Midbrain (tissue), 1 donor: ENCODE measurements around the gene NFATC2.
"Not testable (repeated sequence)": the region's sequence is repeated elsewhere in the genome, so short reads cannot be mapped to it uniquely, and the experiment has no call there.

ENCODE experiments used
- DNase-seq: peaks from one replicate; lab custom pipeline; 2025; lab: John Stamatoyannopoulos, UW

NFATC2 gene

DNA sequence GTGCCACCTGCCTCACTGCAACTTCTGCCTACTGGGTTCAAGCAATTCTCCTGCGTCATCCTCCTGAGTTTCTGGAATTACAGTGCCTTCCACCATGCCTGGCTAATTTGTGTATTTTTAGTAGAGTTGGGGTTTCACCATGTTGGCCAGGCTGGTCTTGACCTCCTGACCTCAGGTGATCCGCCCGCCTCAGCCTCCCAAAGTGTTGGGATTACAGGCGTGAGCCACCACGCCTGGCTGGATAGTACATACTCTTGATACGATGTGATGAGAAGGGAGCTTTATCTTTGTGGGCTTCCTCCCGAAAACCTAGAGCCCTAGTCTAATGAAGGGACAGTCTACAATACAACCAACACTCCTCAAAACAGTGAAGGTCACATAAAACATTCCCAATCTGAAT, 2.4 kb downstream of the NFATC2 start:
- not testable (repeated sequence) for DNase-seq

DNA sequence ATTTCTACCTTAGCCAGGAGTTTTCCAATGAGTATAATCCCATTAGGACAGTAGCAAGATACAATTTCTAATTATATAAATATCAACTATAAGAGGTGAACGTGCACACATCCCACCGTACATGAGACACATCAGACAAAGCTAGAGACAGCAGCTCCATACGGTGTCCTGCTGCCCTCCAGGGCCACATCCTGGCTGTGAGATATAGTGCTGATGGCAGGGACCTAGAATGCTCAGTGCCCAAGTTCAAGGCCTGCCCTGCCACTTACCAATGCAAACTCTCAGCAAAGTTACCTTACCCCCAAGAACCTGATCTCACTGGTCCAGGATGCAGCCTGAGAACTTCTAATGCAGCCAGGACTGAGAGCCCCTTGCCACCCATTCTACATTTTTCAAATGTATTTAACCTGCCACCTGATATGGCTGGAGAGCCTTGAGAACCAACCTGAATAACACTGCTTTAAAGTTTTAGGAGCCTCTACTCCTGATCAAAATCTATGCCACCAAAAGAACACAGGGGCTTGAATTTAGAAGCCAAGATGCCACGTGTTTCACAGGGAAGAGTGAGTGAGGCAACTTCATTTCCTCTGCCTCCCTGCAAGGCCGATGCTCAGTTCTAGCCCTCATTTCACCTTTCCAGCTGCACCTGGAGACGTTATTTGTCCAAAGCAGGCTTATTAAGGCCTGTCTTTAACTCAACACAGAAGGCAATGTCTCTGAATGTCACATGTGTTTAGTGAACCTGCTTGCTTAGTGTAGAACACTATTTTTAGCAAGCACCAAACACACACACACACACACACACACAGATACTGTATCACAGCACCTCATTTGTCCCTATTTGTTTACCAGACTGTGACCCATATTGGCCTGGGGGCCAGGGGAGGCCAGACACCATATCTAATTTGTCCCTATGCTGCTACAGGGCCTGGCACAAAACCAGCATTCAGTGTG, 6.1 kb downstream of the NFATC2 start:
- no peak for DNase-seq

DNA sequence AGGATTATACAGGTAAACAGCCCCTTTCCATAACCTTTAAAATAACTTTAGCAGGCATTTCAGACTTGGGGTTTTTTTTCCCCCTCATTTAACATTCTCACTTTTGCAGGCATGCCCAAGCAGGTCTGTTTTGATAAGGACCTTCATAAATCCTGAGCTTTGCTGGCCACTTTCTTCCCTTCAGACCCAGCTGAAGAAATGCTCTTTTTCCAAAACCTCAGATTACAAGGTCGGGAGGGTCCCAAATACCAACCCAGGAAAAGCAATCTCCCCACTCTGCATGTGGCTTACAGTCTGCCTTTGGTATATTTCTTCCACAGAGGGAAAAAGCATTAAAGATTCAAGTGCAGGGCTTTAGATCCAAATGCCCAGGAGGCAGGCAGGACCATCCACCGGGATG, 6.8 kb downstream of the NFATC2 start:
- DNase-seq: no peak

GRCh38 chr20:51535075-51535386, 7.5 kb downstream of the NFATC2 start:
- peak; percentile 24 for DNase-seq

DNA sequence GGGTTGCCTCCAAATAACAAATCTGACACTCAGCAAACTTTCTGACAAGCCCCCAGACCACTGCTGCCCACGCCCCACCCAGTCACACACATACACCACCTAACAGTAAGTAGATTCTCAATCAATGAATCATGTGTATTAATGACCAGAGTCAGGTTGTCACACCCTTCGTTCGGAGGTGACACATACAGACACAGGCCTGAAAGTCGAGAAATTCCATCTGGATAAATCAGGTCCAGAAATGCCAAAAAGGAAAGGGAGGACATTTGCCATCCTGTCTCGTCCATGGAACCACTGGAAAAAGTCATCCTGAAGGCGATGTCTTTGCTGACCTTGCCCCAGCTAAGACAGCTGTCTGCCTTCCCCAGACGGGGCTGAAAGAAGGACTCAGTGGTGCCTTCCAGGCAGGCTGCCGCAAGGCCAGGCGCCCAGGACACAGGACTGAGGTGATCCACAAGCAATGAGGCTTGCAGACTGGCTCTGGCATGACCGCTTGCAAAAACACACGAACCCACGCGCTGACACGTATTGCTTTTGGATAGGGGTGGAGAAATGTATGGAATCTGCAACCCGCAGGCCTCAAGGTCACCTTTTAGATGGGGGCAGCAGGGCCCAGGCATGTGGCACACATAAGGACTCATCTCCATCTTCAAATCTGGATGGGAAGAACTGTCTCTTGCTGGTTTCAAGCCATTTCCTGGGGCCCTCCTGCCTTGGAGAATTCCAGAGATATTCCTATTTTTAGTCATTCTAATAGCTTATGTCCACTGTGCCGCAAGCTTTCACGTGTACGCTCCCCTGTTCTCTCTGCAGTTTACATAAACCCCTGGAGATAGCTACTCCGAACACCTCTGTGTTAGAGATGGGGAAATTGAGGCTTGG, 9.0 kb downstream of the NFATC2 start:
- no peak for DNase-seq

- peak; percentile 59 for DNase-seq
These were observed 9.8 kb downstream of the NFATC2 start for GRCh38 chr20:51532577-51533191.

DNA sequence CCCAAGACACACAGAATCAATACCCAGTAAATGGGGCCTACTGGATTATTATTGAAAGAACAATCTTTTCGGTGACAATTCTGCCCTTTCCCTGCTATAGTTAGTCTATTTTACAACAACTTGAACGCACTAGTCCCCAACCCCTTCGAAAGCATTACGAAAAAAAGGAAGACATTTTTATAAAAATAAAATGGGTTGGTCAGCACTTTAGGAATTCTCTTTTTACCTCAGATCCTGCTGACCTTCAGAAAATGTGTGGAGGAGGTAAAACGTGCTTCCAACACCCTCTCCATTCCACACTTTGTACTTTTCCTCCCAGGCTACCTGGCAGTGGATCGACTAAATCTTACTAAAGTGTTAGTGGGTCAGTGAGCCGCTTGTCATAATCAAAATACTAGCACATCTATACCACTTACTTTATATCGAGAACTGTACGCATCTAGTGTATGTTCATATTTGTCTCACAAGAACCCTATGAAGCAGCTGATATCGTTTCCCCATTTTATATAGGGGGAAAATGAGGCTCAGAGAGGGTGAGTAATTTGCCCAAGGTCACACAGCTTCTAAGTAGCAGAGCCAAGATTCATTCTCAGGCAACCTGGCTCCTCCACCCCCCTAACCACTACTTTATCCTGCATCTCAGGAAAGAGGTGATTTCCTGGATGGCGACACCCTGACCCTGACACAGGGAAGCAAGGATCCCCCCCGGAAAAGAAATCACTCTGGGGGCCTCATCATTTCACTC, 10.6 kb downstream of the NFATC2 start:
- DNase-seq: no peak

DNA sequence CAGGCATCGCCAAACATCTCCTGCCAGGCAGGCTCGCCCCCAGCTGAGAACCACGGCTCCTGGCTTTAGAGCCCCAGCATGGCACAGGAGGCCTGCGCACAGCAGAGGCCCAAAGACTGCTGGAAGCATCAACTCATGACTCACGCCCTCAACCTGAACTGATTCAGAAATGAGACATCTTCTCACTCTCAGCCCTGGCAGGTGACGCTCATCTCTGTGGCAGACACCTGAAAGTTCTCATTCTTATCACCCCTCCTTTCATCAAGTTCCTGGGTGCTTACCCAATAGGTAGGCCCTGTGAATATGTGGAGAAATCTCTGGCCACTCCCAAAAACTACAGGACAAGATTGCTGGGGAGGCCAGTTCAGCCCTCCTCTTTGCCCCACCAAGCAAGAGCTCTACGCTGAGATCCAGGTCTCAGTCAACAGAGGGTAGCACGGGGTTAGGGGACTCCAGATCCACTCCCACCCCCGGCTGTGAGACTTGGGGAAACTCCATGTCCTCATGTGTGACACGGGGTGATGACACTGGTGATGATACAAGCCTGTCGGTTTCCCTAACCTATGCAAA, 11.3 kb downstream of the NFATC2 start:
- no peak for DNase-seq

GRCh38 chr20:51529758-51530157, 12.8 kb downstream of the NFATC2 start:
- no peak for DNase-seq

GRCh38 chr20:51529081-51529681, 13.3 kb downstream of the NFATC2 start:
- no peak for DNase-seq

DNA sequence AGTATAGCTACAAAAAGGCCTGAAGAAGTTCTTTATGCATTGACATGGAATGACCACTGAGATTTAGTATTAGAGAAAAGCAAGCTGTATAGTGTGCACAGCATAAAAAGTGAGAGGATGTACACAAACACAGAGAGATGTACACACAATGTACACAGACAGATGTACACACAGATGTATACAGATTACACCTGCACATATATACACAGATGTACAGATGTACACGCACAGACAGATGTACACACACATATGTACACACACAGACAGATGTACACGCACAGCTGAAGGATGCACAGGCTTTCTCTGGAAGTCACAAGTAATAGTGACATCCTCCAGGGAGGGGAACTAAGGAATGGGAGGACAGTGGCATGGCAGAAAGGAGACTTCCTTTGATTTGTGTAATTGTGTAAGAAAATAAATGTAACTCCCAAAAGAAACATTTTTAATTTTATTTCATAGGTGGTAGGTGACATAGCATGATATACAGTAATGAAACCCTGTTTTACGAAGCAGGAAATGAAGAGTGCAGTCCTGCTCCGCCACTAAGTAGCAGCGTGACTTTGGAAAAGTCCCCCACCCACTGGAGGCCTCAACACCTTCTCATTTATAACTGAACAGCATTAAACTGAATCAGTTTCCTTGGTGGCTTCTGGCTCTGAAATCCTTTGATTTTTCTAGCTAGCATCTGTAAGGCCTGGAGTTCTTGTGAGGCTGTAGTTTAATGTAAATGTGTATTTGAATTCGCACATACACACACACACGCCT, 14.1 kb downstream of the NFATC2 start:
- DNase-seq: no peak

- no peak for DNase-seq
These were observed 15.8 kb downstream of the NFATC2 start for GRCh38 chr20:51526754-51527153.

- no peak for DNase-seq
These were observed 16.4 kb downstream of the NFATC2 start for GRCh38 chr20:51526106-51526470.

DNA sequence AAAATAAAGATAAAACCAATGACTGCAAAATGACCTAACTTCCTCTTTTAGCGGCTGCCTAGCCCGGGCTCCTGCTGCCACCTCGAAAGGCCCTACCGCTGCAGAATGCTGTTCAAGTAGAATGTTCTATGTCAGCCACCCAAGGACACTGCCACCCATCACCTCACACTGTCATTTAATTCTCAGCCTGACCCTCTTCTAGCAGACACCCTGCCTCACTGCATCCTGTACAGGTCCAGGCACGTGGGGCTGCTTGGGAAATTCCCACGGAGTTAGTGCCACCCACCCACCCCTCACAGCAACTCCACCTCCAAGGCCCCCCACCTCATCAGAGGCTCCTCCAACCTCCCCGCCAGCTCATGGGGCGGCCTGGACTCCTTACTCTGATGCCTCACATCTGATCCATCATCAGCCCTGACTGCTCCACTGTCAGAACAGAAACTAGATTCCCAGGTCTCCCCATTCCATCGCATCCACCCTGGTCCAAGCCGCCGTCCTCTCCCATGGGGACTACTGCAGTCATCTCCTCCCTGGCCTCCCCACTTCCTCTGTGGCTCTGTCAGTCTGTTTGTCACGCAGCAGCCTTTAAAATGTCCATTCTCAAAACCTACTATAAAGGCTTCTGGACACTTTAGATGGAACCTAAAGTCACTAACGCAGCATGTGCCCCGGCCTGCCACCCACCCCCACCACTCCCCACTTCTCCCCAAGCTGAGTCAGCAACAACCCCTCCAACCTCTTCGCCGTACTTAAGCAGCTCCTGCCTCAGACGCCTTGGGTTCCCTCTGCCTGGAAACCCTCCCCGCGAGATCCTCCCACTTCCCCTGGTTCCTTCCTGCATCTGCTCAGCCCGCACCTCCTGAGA, 17.0 kb downstream of the NFATC2 start:
- DNase-seq: peak; percentile 15

DNA sequence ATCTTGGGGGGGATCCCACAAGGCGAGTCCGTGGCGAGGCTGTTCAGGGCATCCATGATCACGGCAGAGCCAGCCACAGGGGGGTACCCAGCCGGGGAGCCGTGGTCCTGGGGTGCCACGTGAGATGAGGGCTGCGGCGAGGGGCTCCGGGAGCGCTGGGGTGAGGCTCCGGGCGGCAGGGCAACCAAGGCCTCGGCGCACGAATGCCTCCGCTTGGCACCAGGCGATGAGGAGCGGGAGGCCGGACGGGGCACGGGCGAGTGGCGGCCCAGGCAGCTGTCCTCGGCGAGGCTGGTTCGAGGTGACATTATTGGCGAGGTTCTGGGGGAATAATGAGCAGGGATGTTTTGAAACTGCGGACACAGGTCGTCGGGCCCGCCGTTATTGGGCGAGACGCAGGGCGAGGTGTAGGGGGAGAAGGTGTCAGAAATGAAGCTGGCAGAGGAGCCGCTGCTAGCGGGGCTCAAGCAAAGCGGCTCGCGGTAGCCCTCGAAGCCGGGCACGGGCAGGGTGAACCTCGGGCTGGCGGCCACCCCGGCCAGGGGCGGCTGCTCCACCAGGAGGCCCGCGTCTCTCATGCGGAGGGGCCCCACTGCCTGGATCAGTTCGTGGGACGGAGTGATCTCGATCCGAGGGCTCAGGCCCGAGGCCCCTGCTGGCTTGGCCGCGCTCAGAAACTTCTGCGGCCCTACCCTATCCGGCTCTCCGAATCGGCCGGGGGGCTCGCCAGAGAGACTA, 19.1 kb downstream of the NFATC2 start:
- DNase-seq: no peak

GRCh38 chr20:51522207-51522606, 20.3 kb downstream of the NFATC2 start:
- no peak for DNase-seq

GRCh38 chr20:51517839-51518238, 24.7 kb downstream of the NFATC2 start:
- no peak for DNase-seq

GRCh38 chr20:51516855-51517254, 25.7 kb downstream of the NFATC2 start:
- no peak for DNase-seq

DNA sequence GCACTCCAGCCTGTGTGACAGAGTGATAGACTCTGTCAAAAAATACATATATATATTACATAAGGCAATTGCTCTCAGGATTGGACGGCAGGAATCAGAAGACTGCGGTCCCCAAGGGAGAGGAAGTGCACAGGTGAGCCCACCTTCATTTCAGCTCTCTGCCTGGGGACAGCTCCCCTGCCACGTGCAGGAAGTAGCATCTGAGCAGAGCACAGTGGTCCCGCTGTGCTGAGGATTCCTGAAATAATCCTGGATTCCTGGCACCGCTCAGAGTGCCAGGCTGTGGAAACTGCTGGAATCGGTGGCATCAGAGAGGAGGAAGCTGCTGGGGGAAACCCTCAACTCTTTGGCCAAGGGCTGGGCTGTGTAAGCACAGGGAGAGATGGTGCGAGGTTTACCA, 27.7 kb downstream of the NFATC2 start:
- no peak for DNase-seq
